CD4-positive, alpha-beta T cell treated with Interleukin-12 subunit alpha and Interleukin-12 subunit beta, for 1 hour (primary cell): Measurements from ENCODE around the gene RNU11.
A peak's percentile ranks its signal among the peaks of the same experiment; 100 is the strongest.
"Not testable (repeated sequence)": the region's sequence is repeated elsewhere in the genome, so short reads cannot be mapped to it uniquely, and the experiment has no call there.

ENCODE experiments used
- DNase-seq: peaks from one replicate; pipeline ENCODE4 v3.0.0-alpha.2; 2020

The RNU11 gene

DNA sequence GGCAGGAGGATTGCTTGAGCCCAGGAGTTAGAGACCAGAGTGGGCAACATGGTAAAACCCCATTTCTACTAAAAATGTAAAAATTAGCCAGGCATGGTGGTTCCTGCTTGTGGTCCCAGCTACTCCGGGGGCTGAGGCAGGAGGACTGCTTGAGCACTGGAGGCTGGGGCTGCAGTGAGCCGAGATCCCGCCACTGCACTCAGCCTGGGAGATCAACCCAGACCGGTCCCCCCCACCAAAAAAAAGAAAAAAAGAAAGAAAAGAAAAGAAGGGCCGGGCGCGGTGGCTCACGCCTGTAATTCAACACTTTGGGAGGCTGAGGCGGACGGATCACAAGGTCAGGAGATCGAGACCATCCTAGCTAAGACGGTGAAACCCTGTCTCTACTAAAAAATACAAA is 18.4 kb downstream of the RNU11 start:
- DNase-seq = no peak

DNA sequence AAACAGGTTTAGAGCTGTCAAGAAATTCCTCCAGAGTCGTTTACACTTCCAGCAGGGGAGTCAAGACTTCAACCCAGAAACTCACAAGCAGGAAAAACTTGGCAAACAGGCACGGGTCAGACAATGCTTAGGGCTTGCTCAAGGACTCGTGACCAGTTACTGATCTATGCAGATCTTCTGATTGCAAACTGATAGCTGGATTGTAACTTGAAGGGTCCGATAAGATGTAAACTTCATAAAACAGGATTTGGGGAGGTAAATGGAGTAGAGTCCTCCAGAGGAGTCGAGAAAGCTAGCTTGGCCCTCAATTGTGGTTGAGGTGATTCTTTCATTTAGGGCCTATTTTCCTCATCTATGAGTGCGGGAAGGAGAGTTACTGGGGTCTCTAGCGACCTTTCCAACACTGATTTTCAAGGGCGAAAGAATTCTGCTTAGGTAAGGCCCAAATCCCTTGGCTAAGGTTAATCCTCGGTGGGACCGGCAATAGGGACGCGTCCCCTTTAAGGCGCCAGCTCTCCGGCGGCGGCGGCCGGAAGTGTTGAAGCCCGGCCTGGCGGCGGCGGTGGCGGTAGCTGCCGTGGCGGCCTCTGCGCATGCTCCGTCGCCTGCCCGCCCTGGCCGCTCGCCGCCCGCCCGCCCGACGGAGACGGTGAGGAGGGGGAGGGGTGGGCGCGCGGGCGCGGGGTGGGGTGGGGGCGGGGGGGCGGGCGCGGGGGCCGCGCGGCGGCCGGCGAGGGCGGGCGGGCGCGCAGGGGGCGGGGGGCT is 20.0 kb downstream of the RNU11 start, which contains the start of gene GMEB1:
TSS of gene GMEB1 (plus strand) at position 594 of the 765 bp plus-strand sequence. CDS start 14,829 bp downstream, outside the sequence.
- peak; percentile 89 for DNase-seq

DNA sequence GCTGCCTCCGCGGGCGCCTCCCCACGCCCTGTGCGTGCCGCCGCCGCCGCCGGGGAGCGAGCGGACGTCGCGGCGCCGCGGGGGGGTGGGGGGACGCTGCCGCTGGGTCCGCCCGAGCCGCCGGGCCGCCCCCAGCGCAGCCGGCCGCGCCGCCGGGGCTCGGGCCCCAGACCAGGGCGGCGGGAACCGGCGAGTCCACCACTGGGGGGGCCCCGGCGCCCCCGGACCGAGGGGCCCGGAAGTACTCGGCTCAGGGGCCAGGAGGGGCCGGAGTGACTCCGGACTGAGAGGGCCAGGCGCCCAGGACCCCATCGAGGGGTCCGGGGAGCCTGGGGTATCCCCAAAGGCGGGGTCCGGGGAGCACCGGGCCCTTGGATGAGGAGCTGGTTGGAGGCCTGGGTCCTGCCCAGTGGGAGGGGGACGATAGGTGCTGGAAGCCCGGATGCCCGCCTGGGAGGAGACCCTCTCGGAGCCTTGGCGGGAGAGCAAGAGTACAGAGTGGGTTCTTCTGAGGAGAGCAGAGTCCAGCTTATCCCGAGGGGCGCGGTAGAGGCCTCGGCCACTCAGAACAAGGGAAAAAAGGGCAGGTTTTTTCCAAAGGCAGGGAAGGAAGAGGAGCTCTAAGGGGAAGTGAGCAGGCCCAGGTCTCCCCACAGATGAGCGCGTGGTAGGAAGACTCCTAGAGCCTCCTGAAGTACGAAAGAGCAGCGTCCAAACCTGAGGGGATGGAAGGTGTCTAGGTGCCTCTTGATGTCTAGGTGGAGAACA is 20.7 kb downstream of the RNU11 start:
- DNase-seq = peak; percentile 39

DNA sequence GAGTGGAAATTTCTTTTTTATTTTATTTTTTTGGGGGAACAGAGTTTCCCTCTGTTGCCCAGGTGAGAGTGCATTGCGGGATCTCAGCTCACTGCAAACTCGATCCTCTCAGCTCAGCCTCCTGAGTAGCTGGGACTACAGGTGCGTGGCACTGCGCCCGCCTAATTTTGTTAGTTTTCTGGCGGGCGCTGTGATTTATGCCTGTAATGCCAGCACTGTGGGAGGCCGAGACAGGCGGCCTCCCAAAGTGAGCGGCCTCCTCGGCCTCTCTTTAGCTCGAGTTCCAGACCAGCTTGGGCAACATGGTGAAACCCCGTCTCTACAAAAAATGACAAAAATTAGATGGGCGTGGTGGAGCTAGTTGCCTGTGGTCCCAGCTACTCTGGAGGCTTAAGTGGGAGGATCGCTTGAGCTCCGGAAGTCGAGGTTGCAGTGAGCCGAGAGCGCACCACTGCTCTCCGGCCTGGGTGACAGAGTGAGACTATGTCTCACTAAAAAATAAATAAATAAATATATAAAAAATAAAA is 22.9 kb downstream of the RNU11 start:
- DNase-seq = no peak

DNA sequence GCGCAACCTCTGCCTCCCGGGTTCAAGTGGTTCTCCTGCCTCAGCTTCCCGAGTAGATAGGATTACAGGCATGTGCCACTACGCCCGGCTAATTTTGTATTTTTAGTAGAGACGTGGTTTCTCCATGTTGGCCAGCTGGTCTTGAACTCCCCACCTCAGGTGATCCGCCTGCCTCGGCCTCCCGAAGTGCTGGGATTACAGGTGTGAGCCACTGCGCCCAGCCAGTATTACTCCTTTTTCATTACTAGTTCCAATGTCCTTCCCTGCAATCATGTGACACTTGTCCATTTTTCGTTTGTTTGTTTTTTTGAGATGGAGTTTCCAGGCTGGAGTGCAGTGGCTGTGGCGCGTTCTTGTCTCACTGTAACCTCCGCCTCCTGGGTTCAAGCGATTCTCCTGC is 24.6 kb downstream of the RNU11 start:
- not testable (repeated sequence) for DNase-seq

DNA sequence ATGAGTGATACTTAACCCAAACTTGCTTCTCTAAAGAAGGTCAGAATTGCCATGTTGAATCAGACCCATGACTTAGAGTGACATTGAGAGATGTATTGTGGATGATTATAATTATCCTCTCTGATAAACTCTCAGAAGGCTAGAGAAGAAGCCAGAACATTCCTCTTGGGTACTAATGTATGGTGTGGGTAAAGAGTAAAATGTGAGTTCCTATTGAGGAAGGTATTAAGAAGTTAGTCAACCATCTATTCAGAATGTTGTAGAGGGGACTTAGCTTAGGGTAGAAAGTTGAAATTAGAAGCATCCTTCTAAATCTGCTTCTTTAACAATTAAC is 27.5 kb downstream of the RNU11 start:
- DNase-seq = no peak

DNA sequence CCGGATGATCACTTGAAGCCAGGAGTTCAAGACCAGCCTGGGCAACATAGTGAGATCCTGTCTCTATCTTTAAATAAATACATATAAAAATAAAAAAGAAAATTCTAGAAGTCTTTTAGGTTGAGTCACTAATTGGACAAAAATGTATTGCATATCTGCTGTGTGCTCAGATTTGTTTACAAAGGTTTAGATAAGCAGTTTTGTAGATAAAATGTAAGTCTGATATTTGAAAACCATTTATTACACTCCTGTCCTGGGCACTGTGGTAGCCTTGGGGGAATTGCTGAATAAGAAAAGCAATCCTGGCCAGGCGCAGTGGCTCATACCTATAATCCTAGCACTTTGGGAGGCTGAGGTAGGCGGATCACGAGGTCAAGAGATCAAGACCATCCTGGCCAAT is 31.8 kb downstream of the RNU11 start:
- no peak for DNase-seq

DNA sequence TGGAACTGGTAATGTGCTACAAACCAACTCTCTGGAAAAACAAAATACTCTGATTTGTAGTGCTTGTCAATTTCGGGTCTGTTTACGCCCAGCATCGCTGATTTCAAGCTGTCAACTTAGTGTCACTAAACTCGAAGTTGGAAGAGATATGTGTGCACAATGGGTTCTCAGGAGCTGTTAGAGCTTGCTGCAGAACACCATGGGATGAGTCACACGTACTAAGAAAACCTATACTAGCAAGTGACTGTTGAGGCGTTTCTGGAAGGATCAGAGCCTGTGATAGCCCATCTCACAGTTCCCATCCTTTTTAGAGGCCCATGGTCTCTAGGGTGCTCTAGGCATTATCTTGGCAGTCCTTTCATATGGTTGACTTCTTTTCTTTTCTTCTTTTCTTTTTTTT is 34.4 kb downstream of the RNU11 start:
- DNase-seq = no peak

DNA sequence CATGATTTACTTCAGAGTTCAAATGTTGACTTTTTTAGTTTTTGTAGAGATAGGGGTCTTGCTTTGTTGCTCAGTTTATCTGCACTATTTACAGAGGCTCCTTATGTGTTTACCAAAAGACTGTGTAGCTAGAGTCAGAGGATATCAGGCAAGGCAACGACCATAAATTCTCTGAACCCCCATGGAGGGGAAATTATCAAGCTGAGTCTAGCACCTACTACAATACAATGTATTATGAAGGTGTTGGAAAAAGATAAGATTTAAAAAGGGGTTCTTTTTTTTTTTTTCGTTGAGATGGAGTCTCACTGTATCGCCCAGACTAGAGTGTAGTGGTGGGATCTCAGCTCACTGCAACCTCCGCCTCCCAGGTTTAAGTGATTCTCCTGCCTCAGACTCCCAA is 36.5 kb downstream of the RNU11 start:
- no peak for DNase-seq

DNA sequence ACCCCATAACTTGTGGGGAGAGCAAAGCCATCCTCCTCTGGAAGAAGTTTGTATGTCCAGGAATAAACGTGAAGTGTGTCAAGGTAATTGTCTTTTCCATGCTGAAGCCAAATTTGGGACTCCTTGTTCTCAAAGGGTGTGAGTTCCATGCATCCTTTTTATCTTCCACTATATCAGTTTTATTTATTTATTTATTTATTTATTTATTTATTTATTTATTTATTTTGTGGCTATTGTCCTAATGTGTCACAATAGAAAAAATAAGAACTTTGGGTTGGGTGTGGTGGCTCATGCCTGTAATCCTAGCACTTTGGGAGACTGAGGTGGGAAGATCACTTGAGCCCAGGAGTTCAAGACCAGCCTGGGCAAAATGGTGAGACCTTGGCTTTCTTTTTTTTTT is 43.2 kb downstream of the RNU11 start:
- not testable (repeated sequence) for DNase-seq
